Measurements from ENCODE around the gene NOL3. TPM values are rescaled to one million over a fixed set of nuclear protein-coding genes. Genes with fewer than 3 reads are reported as not detected.

Gene NOL3
- total RNA-seq, 1 donor from 2014 or later = 55.6 TPM

GRCh38 chr16:67165121-67166078 is 4.9 kb upstream of the NOL3 start:
- peak overlapping the region; percentile 64 for H3K27ac ChIP-seq
- DNase-seq (no peak), ATAC-seq (no peak)
- no peak for TF ChIP-seq CTCF (IDR thresholded peaks at IDR 0.05)
- peaks cover 62% of the 10 kb centered on the region for H3K4me1 ChIP-seq
- peaks cover 7% of the 10 kb centered on the region for H3K36me3 ChIP-seq
- H3K4me3 ChIP-seq = peak overlapping the region; percentile 54
- intact Hi-C loops (cut with DNase I) = no loop called here
- peaks cover 38% of the 10 kb centered on the region for H3K27me3 ChIP-seq (ENCODE audit: low read depth)
- H3K9me3 ChIP-seq = no peaks in the 10 kb centered on the region

- Histone ChIP-seq H3K36me3 (peaks cover 7% of the 10 kb centered on the region), H3K27me3 (ENCODE audit: low read depth) (peaks cover 38% of the 10 kb centered on the region), H3K9me3 (no peaks in the 10 kb centered on the region), H3K4me3 (no peak overlapping the region), H3K27ac (no peak overlapping the region), H3K4me1 (peaks cover 66% of the 10 kb centered on the region)
- intact Hi-C loops (cut with DNase I) = no loop called here
- DNase-seq (no peak), ATAC-seq (no peak)
- TF ChIP-seq CTCF (IDR thresholded peaks at IDR 0.05) = no peak
Observed at GRCh38 chr16:67166110-67166547, 4.2 kb upstream of the NOL3 start.

GRCh38 chr16:67166598-67167168 is 3.7 kb upstream of the NOL3 start:
- no peak for ATAC-seq
- TF ChIP-seq CTCF (IDR thresholded peaks at IDR 0.05) = no peak
- Histone ChIP-seq H3K4me3 (no peak overlapping the region), H3K36me3 (peaks cover 7% of the 10 kb centered on the region), H3K9me3 (no peaks in the 10 kb centered on the region), H3K27me3 (ENCODE audit: low read depth) (peaks cover 38% of the 10 kb centered on the region), H3K4me1 (peaks cover 66% of the 10 kb centered on the region), H3K27ac (no peak overlapping the region)
- intact Hi-C loops (cut with DNase I) = no loop called here
- DNase-seq = no peak

- Histone ChIP-seq H3K27ac (no peak overlapping the region), H3K36me3 (peaks cover 7% of the 10 kb centered on the region), H3K9me3 (no peaks in the 10 kb centered on the region), H3K4me3 (no peak overlapping the region), H3K27me3 (ENCODE audit: low read depth) (peaks cover 37% of the 10 kb centered on the region), H3K4me1 (peaks cover 64% of the 10 kb centered on the region)
- intact Hi-C loops (cut with DNase I) = no loop called here
- DNase-seq (no peak), ATAC-seq (no peak)
- no peak for TF ChIP-seq CTCF (IDR thresholded peaks at IDR 0.05)
Observed at GRCh38 chr16:67167588-67167987, 2.8 kb upstream of the NOL3 start.

GRCh38 chr16:67169011-67169451 is 1.3 kb upstream of the NOL3 start:
- no peak for ATAC-seq
- TF ChIP-seq CTCF (IDR thresholded peaks at IDR 0.05) = no peak
- Histone ChIP-seq H3K36me3 (peaks cover 7% of the 10 kb centered on the region), H3K4me3 (no peak overlapping the region), H3K27ac (peak overlapping the region; percentile 91), H3K4me1 (peaks cover 62% of the 10 kb centered on the region), H3K9me3 (no peaks in the 10 kb centered on the region), H3K27me3 (ENCODE audit: low read depth) (peaks cover 24% of the 10 kb centered on the region)
- intact Hi-C loops (cut with DNase I) = no loop called here
- DNase-seq = no peak

Measured in lower lobe of right lung (tissue), 2 donors.